GM18498 (cell line): ENCODE results near the gene KIF21B.
"Not testable (repeated sequence)": the region's sequence is repeated elsewhere in the genome, so short reads cannot be mapped to it uniquely, and the experiment has no call there.

Source experiments
- ATAC-seq: cut with Tn5 transposase; IDR thresholded peaks from one replicate; pipeline ENCODE4 v1.9.1; 2021; ENCODE audit warnings: mild to moderate bottlenecking, moderate library complexity; ENCODE audit not compliant: unreplicated experiment

The KIF21B gene

DNA sequence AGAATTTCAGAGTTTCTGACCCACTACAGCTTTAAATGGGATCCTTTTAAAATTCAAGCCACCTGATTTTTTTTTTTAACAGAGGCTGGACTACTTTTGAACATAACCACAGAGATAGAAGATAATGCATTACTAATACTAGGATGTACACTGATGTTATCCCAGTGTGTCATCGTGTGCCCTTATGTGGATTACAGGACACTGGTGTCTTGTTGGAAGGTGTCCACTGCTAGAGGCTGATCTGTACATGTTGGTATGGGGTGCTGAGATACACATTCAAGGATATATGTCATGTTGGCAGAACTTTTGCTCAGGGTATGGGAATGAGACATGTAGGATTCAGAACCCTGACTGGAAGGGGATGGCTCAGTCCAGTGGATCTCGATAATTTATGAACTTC, 72.5 kb downstream of the KIF21B start:
- no peak for ATAC-seq

DNA sequence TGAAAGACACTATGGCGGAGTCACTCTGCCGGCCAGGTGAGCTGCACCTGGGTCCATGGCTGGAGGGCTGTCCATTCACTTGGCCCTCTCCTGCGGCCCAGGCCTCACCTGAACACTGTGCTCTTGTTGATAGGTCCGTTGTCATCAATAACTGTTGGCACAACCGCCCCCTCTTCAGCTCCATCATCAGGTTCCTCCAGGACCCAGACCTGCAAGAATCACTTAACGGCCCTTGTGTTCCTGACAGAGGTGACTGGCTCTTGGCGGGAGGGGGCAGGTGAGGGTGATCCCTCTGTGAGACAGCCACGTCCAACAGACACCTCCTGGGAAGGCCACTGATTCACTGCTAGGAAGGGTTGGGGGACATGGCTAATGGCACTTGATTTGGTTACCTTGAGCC, 73.9 kb downstream of the KIF21B start:
- ATAC-seq = no peak

DNA sequence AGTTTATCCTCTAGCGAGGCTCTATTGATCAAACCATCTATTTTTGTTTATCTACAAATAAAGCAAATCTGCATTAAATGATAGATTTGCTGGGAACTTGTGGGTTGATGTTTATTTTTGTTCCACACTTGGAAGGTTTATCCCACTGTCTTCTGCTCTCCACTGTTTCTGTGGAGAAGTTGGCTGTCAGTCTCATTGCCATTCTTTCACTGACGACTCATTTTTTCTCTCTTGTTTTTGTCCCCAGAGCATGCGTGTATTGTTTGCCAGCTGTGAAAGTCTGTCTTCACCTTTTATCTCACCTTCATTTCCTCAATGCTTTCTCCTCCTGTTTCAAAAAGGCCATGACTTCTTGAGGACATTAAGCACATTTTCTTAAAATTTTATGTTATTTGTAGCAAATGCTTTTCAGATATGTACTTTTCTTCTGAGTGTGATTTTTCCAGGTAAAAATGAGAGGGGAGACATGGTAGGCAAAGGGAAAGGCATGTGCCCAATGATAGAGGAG, 76.4 kb downstream of the KIF21B start:
- no peak for ATAC-seq

DNA sequence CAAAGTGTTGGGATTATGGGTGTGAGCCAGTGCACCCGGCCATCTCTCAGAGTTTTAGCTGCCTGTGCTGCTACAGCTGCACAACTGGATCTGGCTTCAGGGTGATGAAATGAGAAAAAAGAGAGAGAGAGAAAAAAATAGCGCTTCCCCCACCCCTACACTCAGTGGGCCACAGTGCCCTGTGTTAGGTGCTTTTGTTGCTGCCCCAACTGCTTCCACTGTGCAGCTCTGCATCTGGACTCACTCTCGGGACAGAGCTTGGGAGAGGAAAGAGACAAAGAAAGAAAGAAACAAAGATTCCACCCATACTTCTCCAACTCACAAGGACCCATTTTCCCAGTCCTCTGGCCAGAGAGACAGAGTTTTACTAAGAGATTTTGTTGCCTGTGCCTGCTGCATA, 78.4 kb downstream of the KIF21B start:
- ATAC-seq = no peak

- no peak for ATAC-seq
These were observed 84.6 kb downstream of the KIF21B start for GRCh38 chr1:200938955-200939354.

DNA sequence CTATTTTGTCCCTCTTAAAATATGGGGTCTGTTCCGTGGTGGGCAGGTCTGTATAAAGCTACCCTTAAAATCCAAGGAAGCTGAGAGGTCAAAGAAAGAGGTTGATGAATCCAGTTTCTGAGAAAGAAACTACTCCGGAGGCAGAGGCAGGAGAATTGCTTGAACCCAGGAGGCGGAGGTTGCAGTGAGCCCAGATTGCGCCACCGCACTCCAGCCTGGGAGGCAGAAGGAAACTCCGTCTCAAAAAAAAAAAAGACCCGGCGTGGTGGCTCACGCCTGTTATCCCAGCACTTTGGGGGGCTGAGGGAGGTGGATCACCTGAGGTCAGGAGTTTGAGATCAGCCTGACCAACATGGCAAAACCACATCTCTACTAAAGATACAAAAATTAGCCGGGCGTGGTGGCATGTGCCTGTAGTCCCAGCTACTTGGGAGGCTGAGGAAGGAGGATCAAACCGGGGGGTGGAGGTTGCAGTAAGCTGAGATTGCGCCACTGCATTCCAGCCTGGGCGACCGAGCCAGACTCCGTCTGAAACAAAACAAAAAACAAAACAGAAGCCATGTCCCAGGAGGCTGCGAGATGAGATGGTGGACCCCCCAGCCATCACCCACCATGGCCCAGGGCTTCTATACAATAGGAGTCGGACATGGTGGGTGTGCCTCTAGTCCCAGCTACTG, 88.1 kb downstream of the KIF21B start:
- not testable (repeated sequence) for ATAC-seq

- ATAC-seq = no peak
These were observed 88.8 kb downstream of the KIF21B start for GRCh38 chr1:200934676-200935245.

- ATAC-seq = no peak
These were observed 91.7 kb downstream of the KIF21B start for GRCh38 chr1:200931776-200932175.

- not testable (repeated sequence) for ATAC-seq
These were observed 93.2 kb downstream of the KIF21B start for GRCh38 chr1:200930285-200930684.

DNA sequence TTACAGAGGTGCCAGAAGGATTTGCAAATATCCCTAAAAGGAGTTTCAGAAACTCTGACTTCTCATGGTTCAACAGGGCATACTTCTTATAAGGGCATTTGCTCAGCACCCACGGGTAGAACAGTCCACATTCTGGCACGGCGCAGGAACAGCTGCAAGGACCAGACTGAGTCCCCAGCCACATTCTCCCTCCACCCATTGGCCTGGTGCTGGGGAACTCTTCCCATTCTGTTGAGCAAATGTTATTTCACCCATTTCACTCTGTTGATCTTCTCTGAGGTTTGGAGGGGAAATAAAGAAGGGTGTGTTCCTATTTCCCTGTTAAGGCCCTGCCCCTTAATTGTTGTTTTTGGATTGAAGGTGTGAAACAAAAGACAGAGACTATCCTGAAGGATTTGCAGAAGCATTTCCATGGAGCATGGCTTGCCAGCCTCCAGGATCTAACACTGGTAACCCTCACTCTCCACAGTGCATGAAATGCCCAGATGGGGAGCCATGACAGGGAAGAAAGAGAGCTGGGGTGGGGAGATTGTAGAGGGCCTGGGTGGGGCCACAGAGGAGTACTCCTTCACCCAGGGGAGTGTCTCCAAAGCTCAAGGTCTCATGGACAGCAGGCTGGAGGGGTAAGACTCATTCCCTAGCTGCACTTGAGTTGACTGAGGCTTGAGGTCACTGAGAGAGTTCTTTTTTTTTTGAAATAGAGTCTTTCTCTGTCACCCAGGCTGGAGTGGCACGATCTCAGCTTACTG, 93.8 kb downstream of the KIF21B start:
- ATAC-seq = no peak

- no peak for ATAC-seq
These were observed 97.7 kb downstream of the KIF21B start for GRCh38 chr1:200925831-200926230.

DNA sequence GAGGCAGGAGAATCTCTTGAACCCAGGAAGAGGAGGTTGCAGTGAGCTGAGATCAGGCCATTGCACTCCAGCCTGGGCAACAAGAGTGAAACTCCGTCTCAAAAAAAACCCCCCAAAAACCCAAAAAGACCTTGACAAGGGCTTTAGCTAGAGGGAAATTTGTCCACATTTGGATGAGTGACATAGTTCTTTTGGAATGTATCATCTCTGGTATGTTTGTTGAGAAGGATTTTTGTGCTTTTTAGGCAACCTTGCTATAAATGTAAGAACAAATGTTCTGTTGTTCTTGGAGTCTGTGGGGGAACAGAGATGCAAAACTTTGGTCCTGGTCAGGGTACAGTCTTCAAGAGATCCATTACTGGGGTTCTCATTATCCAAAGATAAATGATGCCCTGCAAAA, 99.9 kb downstream of the KIF21B start:
- no peak for ATAC-seq

DNA sequence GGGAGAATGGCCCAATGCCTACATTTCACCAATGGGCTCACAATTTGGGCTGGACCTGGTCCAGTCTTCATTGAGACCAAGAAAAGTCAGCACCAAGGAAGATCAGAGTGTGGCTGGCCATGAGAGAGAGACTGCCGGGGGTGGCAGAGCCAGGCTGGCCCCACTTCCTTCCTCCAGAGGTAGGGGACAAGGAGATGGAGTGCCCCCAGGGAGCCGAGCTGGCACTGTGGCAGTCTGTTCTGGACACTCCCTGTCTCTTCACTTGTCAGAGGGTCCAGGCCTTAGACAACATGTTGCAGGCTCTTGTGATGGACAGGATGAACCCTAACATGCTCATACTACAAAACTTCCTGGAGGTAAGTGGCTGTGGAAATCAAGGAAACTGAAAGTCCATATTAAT, 101.1 kb downstream of the KIF21B start:
- no peak for ATAC-seq

- ATAC-seq = no peak
These were observed 101.9 kb downstream of the KIF21B start for GRCh38 chr1:200921571-200922110.
